ENCODE data around the gene IL17RB. TPM values are rescaled to one million over a fixed set of nuclear protein-coding genes. Genes with fewer than 3 reads are reported as not detected.

The IL17RB gene
- total and polyA plus RNA-seq, 12 donors: 0.16 to 7.7 (median 0.67) TPM; not detected in 2

GRCh38 chr3:53803816-53804695 is 42.3 kb upstream of the IL17RB start:
- intact Hi-C loops (cut with DNase I): no loop called here

GRCh38 chr3:53804697-53805462 is 41.5 kb upstream of the IL17RB start:
- WGBS, 2 donors: 66 to 76% methylated on average over 14 of the region's 14 CpGs
- ATAC-seq: no peak
- Histone ChIP-seq H3K4me1 (peaks cover 0 to 24% (median 9%) of the 10 kb centered on the region in 9 donors), H3K36me3 (no peaks in the 10 kb centered on the region), H3K9me3 (no peaks in the 10 kb centered on the region), H3K4me3 (no peak overlapping the region), H3K27ac (no peak overlapping the region), H3K27me3 (peaks cover 0 to 8% (median 0%) of the 10 kb centered on the region in 7 donors)
- TF ChIP-seq CTCF (IDR thresholded peaks at IDR 0.05): no peak
- intact Hi-C loops (cut with DNase I): no loop called here
- DNase-seq: no peak

More at GRCh38 chr3:53803816-53804695, 42.3 kb upstream of the IL17RB start:
- no peak overlapping the region for H3K27ac ChIP-seq
- H3K4me1 ChIP-seq: peaks cover 0 to 24% (median 9%) of the 10 kb centered on the region in 9 donors
- H3K4me3 ChIP-seq: no peak overlapping the region
- DNase-seq (no peak), ATAC-seq (no peak)
- no peak for TF ChIP-seq CTCF (IDR thresholded peaks at IDR 0.05)
- WGBS, 2 donors: 72 to 77% methylated on average over 20 of the region's 20 CpGs
- H3K36me3 ChIP-seq: no peaks in the 10 kb centered on the region
- H3K9me3 ChIP-seq: no peaks in the 10 kb centered on the region
- H3K27me3 ChIP-seq: peaks cover 0 to 10% (median 0%) of the 10 kb centered on the region in 7 donors

- 68 to 87% methylated on average over 4 of the region's 4 CpGs for WGBS, 2 donors
- no peak for DNase-seq
- intact Hi-C loops (cut with DNase I): no loop called here
- Histone ChIP-seq H3K4me1 (peaks cover 0 to 24% (median 9%) of the 10 kb centered on the region in 9 donors), H3K27me3 (peaks cover 0 to 6% (median 0%) of the 10 kb centered on the region in 7 donors), H3K9me3 (no peaks in the 10 kb centered on the region), H3K4me3 (no peak overlapping the region), H3K36me3 (no peaks in the 10 kb centered on the region), H3K27ac (no peak overlapping the region)
- ATAC-seq: no peak
- no peak for TF ChIP-seq CTCF (IDR thresholded peaks at IDR 0.05)
Measured at GRCh38 chr3:53805463-53806159, 40.8 kb upstream of the IL17RB start.

Data from heart right ventricle (tissue), 16 donors.